NT2/D1 (cell line): ENCODE results near the gene CRK.

Experiments used
- DNase-seq: peaks from one replicate; pipeline ENCODE4 v3.0.0-alpha.2; 2011; ENCODE audit warnings: low read depth, low spot score
- H3K27me3 ChIP-seq: 2 replicates; pipeline ENCODE4 v1.6.0; 2011; ENCODE audit warnings: mild to moderate bottlenecking; ENCODE audit not compliant: insufficient read length, insufficient read depth
- H3K36me3 ChIP-seq: 2 replicates; pipeline ENCODE4 v1.6.1; 2011; ENCODE audit warnings: mild to moderate bottlenecking, low read length, mixed read lengths; ENCODE audit not compliant: insufficient read depth, insufficient read length
- H3K4me1 ChIP-seq: 2 replicates; pipeline ENCODE4 v1.5.1; 2011; ENCODE audit not compliant: insufficient read depth, insufficient read length
- H3K4me3 ChIP-seq: 2 replicates; pipeline ENCODE4 v1.5.1; 2011; ENCODE audit warnings: low read depth; ENCODE audit not compliant: insufficient read length
- H3K9ac ChIP-seq: 2 replicates; pipeline ENCODE4 v1.6.0; 2011; ENCODE audit warnings: low read depth; ENCODE audit not compliant: insufficient read length
- H3K9me3 ChIP-seq: 2 replicates; pipeline ENCODE4 v1.5.1; 2011; ENCODE audit warnings: mild to moderate bottlenecking, low read length; ENCODE audit not compliant: insufficient read depth
- SUZ12 ChIP-seq: IDR thresholded peaks from 2 replicates; pipeline ENCODE4 v1.6.1; 2011; ENCODE audit not compliant: insufficient read length, insufficient read depth; ENCODE audit errors: extremely low read depth
- YY1 ChIP-seq: IDR thresholded peaks from 2 replicates; pipeline ENCODE4 v1.6.1; 2011; ENCODE audit not compliant: insufficient read length, insufficient read depth
- ZNF274 ChIP-seq: IDR thresholded peaks from 2 replicates; pipeline ENCODE4 v1.6.1; 2011; ENCODE audit warnings: mild to moderate bottlenecking, low read depth, low read length

Gene CRK

DNA sequence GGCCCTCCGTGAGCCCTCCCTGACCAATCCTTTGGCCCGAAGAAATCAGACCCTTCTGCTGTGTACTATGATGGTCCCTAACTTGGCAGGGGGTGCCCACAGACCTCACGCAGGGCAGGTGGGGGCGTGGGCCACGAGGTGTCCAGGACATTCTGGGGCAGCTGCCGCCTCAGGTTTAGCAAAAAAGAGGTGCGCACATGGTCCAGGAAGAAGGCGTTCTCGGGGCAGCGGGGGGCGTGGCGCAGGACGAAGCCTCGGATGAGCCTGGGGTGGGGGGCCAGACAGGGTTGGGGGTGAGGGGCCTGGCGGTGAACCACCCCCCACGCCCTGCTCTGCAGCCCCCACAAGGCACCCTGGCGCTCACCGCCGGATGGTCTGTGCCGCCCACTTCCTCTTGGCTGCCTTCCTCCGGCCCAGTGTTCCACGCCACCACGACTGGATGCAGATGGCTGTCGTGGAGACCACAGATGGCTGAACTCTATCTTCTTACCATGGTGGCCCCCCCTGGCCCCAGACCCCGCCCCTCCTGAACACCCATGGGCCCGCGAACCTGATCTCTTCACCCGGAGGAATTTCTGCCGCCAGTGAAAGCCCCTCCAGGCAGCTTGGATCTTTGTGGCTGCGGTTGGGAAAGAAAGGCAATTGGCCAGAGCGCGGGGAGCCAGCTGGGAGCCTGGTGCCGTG, 14.2 kb upstream of the CRK start:
- H3K9ac ChIP-seq: no peak overlapping the region
- H3K27me3 ChIP-seq: no peaks in the 10 kb centered on the region
- TF ChIP-seq ZNF274 (no peak), SUZ12 (no peak), YY1 (no peak)
- no peak overlapping the region for H3K4me3 ChIP-seq
- H3K9me3 ChIP-seq: no peaks in the 10 kb centered on the region
- H3K4me1 ChIP-seq: peaks cover 15% of the 10 kb centered on the region
- H3K36me3 ChIP-seq: peaks cover 76% of the 10 kb centered on the region
- no peak for DNase-seq

DNA sequence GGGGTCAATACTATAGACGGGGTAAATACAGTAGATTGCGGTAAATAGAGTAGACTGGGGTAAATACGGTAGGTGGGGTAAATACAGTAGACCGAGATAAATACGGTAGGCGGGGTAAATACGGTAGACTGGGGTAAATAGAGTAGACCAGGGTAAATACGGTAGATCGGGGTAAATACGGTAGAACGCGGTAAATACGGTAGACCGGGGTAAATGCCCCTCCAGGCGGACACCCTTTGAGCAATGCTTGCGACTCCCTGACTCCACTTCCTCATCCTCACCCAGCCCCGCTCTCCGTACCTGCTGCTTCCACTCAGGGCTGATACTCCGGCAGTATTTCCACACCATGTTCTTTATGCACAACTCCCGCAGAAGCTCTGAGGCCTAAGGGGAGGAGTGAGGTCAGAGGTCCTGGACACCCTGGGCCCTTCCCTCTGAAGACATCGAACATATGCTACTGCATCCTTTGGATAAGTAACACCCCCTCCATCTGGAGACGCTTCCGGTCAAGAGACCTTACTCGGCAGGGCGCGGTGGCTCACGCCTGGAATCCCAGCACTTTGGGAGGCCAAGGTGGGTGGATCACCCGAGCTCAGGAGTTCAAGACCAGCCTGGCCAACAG, 13.3 kb upstream of the CRK start:
- Histone ChIP-seq H3K4me3 (no peak overlapping the region), H3K27me3 (no peaks in the 10 kb centered on the region), H3K36me3 (peaks cover 82% of the 10 kb centered on the region), H3K4me1 (peaks cover 15% of the 10 kb centered on the region), H3K9me3 (no peaks in the 10 kb centered on the region), H3K9ac (no peak overlapping the region)
- no peak for TF ChIP-seq SUZ12
- no peak for TF ChIP-seq YY1
- TF ChIP-seq ZNF274: no peak
- no peak for DNase-seq

DNA sequence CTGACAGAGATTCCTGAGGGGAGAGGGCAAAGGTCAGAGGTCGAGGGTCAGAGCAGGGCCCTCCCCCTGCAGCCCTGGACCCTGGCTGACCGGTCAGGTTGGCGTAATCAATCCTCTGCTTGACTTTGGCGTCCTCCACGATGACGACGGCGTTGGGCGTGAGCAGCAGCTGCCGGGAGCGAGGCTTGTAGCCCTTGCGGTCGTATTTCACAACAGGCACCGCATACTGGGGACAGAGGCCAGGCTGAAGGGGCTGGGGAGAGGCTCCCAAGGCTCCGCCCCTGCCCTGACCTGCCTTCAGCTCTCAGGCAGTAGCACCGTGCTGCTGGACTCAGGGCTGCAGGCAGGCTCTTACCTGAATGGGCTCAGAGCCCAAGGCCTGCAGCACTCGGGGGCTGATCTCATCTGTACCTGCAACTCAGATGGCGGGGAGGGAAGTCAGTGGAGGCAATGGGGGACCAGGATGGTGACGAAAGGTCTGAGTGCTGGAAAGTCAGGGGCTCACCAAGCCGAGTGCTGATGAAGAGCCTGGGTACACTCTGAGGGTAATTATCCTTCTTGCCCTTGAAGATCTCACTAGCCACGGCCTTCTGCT, 12.0 kb upstream of the CRK start:
- no peak for DNase-seq
- no peak overlapping the region for H3K9ac ChIP-seq
- peaks cover 79% of the 10 kb centered on the region for H3K36me3 ChIP-seq
- no peak overlapping the region for H3K4me3 ChIP-seq
- H3K9me3 ChIP-seq: no peaks in the 10 kb centered on the region
- TF ChIP-seq SUZ12 (no peak), YY1 (no peak), ZNF274 (no peak)
- H3K4me1 ChIP-seq: peaks cover 12% of the 10 kb centered on the region
- no peaks in the 10 kb centered on the region for H3K27me3 ChIP-seq

DNA sequence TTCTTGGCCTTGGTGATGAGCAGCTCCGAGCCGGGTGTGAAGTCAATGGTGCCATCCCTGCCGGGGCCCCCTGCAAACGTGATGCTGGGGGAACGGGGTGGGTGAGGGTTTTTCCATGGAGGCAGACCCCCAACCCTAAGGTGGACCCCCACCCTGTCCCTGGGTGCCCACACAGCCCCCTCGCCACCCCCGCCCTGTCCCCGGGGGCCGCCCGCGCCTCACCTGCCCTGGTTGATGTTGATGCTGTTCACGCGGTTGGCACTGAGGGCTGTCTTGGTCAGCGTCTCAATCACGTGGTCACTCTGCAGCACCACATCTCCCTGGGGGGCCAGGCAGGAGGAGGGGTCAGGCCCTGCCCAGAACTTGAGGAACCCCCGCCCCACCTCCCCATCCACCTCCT, 11.2 kb upstream of the CRK start:
- no peak overlapping the region for H3K9ac ChIP-seq
- H3K9me3 ChIP-seq: no peaks in the 10 kb centered on the region
- TF ChIP-seq SUZ12: no peak
- TF ChIP-seq YY1: no peak
- TF ChIP-seq ZNF274: no peak
- DNase-seq: no peak
- H3K4me1 ChIP-seq: peaks cover 11% of the 10 kb centered on the region
- no peak overlapping the region for H3K4me3 ChIP-seq
- H3K27me3 ChIP-seq: no peaks in the 10 kb centered on the region
- peaks cover 80% of the 10 kb centered on the region for H3K36me3 ChIP-seq

DNA sequence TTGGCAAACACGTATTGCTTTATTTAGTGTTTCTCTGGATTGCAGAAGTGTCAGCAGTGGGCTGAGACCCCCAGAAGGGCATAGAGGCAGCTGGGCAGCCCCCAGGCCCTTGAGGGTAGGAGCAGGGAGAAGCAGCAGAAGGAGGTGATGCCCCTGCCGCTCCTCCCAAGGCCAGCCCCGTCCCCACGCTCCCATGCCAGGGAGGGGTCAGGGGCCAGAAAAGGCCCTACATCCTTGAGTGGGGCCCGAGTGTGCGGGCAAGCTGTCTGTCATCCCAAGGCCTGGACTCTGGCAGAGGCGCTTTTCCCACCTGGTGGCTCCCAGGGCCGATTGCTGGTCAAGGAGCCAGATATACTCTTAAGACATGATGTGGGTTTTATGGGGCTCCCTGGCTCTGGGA, 8.2 kb upstream of the CRK start:
- Histone ChIP-seq H3K9me3 (no peaks in the 10 kb centered on the region), H3K36me3 (peaks cover 68% of the 10 kb centered on the region), H3K27me3 (no peaks in the 10 kb centered on the region), H3K4me1 (peaks cover 10% of the 10 kb centered on the region), H3K4me3 (no peak overlapping the region), H3K9ac (no peak overlapping the region)
- TF ChIP-seq ZNF274: no peak
- TF ChIP-seq SUZ12: no peak
- no peak for TF ChIP-seq YY1
- no peak for DNase-seq

DNA sequence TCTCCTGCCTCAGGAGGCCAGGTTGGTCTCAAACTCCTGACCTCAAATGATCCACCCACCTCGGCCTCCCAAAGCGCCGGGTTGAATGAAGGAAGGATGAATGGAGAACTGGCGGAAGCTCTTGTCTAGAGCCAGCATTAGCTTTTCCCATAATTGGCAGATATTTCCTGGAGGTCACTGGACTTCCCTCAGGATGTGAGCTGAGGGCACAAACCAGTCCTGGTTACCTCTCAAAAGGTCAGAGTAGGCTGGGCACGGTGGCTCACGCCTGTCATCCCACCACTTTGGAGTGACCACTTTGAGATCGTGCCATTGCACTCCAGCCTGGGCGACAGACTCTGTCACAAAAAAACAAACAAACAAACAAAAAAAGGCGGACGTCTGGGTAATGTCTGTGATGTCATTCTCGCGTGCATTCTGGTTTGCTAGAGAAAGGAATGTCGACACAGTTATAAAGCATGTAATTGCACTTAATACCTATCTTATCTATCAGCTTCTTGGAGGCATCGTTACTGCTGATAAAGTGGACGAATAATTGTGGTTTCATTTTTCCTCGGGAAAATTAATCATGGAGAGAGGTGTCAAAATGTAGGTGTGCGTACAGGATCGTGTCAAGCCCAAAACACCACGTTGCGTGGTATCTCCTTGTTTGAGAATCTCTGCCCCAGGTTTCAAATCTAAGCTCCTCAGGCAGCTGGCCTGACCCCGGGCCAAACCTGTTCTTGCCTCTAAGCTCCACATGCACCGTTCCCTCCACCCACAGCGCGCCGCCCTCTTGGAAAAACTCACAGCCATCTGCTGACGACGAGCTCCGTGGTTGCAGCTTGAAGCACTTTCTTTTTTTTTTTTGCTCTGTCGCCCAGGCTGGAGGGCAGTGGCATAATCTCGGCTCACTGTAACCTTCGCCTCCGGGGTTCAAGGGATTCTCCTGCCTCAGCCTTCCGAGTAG, 6.4 kb upstream of the CRK start:
- H3K9ac ChIP-seq: no peak overlapping the region
- H3K4me1 ChIP-seq: no peaks in the 10 kb centered on the region
- no peak for DNase-seq
- H3K36me3 ChIP-seq: peaks cover 52% of the 10 kb centered on the region
- TF ChIP-seq SUZ12 (no peak), ZNF274 (no peak), YY1 (no peak)
- no peak overlapping the region for H3K4me3 ChIP-seq
- H3K27me3 ChIP-seq: no peaks in the 10 kb centered on the region
- no peaks in the 10 kb centered on the region for H3K9me3 ChIP-seq

DNA sequence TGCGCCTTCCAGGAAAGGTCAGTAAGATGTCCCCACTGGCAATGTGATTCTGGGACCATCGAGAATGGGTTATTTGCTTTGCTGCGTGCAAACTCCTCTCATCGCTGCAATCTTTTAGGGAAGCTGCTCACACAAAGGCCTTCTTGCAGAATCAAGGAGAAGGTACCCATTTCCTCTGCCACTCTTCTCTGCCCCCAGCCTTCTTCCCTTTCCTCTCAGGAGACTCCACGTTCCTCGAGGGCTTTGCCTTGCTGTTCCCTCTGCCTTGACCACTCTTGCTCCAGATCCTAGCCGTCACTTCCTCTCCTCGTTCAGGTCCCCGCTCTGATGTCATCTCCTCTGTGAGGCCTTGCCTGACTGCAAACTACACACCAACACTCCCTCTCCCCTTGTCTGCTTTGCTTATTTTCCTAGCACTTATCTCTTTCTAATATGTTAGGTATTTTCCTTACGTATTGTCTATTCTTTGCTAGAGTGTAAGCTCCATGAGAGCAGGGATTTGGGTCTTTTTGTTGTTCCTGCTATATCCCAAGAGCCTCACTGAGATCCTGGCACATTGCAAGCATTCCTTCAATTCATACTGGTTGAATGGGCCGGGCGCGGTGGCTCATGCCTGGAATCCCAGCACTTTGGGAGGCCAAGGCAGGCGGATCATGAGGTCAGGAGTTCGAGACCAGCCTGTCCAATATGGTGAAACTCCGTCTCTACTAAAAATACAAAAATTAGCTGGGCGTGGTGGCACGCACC, 5.3 kb upstream of the CRK start:
- H3K4me3 ChIP-seq: no peak overlapping the region
- peaks cover 44% of the 10 kb centered on the region for H3K36me3 ChIP-seq
- H3K27me3 ChIP-seq: no peaks in the 10 kb centered on the region
- no peaks in the 10 kb centered on the region for H3K9me3 ChIP-seq
- no peak for TF ChIP-seq ZNF274
- no peak for TF ChIP-seq YY1
- TF ChIP-seq SUZ12: no peak
- H3K9ac ChIP-seq: no peak overlapping the region
- no peaks in the 10 kb centered on the region for H3K4me1 ChIP-seq
- no peak for DNase-seq
